Activated effector memory CD4-positive, alpha-beta T cell treated with anti-CD3 and anti-CD28 coated beads, Interleukin-2, amount 50 U/mL, for 16 hours (primary cell): Measurements from ENCODE around the gene LRRC27.

ENCODE experiments used
- DNase-seq: peaks from one replicate; pipeline ENCODE4 v3.0.0-alpha.2; 2020

The LRRC27 gene

GRCh38 chr10:132405463-132405991, 73.5 kb downstream of the LRRC27 start:
- no peak for DNase-seq

GRCh38 chr10:132406181-132406580, 74.2 kb downstream of the LRRC27 start:
- no peak for DNase-seq

- DNase-seq, result no peak
Observed at GRCh38 chr10:132406750-132407149, 74.8 kb downstream of the LRRC27 start.

GRCh38 chr10:132407243-132407746, 75.3 kb downstream of the LRRC27 start:
- no peak for DNase-seq

DNA sequence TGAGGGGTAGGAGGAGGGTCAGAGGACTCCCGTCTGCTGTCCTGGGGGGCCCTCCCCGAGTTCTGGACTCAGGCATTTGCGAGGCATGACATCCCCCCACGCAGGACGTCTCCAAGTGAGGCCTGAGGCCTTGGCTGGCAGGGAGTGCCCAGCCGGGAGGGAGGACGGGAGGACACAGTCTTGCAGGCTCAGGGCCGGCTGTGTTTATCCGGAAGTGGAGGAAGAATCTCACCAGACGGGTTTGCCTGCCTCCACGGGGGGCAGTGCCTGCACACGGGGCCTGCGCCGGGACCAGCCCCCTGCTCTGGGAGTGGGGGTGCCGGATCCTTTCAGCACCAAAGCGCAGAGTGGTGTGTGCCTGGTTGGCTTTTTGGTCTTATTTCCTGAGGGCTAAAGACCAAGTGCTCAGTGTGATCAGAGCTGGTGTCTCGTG, 75.9 kb downstream of the LRRC27 start:
- DNase-seq, result no peak

- no peak for DNase-seq
Observed at GRCh38 chr10:132408367-132408781, 76.4 kb downstream of the LRRC27 start.

DNA sequence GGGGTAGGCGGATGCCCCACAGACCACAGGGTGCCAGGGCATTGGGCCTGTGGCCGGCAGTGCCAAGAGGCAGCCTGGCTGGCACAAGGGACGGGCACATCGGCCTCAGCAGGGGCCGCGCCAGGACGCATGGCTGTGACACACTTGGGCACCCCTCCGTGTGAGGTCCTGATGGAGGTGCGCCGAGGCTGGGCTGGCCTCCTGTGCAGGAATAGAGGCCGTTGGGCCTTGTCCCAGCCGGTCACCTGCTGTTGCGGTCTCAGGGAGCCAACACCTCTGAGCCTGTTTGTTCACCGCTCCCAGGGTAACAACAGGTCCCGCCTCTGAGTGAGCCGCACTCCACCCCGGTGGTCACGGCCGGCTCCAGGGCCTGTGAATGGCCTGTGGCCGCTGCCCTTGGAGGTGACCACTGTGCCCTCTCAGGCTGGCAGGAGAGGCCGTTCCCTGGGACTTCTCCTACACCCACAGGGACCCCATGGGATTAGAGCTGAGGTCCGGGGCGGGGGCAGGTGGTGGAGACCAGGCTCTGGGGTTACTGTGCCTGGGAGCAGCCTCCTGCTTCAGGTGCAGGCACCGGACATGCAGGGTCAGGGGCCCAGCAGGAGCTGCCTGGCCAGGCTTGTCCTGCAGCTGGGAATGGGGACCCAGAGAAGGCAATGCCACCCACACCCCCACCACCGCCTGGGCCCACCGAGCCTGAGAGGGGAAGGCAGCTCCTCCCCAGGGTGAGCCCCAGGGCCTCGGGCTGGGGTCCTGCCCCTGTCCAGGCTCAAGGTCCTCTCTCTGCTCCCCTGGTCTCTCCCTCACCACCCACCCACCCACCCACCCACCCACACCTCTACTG, 77.1 kb downstream of the LRRC27 start:
- no peak for DNase-seq

GRCh38 chr10:132409667-132410028, 77.7 kb downstream of the LRRC27 start:
- DNase-seq, result no peak

DNA sequence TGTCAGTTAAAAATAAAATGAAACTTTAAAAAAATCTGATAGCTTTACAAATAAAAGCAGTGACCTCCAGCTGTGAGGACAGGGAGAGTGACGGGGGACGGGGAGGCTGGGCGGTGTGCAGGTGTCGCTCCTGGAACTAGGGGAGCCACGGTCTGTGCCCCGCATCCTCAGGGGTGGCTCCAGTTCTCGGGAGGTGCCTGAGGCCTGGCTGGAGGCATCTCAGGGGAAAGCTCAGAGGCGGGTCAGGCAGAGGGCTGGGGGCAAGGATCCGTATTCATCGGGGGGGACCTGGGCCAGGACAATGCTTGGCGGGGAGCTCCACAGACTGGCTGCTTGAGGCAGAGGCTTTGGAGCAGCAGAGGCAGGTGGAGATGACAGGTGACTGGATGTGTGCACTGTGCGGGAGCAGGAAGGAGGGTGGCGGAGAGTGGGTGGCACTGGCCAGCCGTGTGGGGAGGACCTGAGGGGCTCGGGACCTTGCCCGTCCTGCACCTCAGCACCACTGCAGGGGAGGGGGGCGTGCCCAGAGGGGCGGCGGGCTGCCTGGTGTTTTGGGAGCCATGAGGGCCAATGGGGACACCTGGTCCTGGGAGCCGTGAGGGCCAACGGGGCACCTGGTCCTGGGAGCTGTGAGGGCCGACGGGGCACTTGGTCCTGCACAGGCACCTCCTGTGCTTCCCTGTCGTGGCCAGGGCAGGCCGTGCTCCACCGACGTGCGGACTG, 78.2 kb downstream of the LRRC27 start:
- no peak for DNase-seq

DNA sequence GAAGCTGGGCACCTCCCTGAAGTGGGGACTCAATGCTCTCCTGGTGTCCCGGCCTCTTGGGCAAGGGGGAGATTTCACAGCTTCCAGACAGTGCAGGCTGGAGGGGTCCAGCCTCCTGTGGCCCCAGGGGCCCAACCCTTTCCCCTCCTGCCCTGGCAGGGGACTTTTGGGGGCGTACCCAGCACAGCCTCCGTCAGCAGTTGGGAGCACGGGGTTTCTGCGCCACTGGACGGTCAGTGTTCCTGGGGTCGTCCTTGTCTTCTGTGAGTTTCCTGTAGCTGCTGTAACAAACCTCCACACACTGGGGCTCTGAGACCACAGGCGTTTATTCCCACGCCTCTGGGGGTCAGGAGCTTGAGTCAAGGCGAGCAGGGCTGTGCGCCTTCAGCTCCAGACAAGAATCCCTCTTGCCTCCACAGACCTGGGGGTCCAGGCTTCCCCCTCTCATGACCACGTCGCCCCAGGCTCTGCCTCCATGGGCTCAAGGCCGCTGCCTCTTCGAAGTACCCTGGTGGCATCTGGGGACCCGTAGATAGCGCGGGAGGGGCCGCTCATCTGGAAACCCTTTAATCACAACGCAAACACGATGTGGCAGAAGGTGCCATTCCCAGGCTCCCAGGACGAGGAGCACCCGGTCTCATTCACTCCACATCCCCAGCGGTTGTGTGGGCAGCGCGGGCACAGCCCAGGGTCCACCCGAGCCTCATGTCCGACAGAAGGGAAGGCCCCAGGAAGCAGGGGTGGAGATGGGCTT, 79.0 kb downstream of the LRRC27 start:
- DNase-seq, result no peak

DNA sequence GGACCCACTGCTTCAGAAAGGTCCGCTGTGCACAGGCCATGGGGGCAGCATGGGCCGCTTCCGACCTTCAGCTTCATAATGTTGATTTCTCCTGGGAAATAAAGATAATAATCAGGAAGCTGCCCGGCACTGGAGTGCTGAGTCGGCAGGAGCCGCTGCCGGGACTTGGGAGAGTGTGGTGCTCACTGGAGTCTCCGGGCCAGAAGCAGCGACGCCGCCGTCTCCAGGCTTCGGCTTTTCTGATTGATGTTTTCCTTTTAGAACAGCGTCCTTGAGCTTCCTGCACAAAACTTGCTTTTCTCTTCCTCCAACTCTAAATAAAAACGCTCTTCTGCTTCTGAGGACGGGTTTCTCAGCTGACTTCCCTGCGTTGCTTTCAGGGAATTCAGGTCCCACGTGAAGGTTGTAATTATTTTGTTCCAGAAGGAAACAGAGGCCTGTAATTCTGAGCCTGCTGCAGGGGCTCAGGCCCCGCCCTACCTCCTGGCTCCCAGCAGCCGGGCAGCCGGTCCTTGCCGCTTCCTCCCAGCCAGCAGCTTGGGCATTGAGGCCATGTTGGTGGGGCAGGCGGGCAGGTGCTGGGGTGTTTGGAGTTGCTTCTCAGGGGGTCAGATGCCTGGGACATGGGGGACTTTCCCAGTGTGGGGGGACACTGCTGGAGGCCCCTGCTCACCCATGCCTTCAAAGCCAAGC, 79.7 kb downstream of the LRRC27 start:
- DNase-seq, result no peak

- DNase-seq, result no peak
Observed at GRCh38 chr10:132412316-132413192, 80.6 kb downstream of the LRRC27 start.

- DNase-seq, result no peak
Observed at GRCh38 chr10:132413226-132414205, 81.5 kb downstream of the LRRC27 start.

DNA sequence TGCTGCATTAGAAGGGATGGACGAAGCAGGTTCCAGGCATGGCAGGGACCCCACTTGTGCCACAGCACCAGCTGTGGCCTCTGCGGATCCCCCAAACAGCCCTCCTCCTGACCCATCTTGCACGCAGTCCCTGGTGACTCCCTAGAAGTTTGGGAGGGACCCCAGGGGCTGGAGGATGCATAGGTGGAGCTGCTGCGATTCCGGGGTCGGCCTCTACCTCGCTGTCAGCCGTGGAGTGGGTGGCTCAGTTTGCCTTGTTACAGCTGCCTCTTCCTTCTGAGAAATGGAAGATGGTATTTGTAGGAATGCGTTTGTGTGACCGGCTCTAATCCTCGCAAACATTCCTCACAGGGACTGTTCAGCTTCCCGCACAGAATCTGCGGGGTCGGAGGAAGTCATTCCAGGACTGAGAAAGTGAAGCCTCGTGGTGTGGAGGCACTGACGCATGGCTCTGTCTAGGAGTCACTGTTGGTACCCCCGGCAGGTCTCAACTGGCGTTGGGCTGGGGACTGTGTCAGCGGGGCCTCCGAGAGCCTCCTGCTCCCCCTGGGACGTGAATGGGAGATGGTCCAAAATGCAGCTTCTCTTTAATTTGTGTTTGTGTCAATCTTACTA, 82.5 kb downstream of the LRRC27 start:
- DNase-seq, result no peak

DNA sequence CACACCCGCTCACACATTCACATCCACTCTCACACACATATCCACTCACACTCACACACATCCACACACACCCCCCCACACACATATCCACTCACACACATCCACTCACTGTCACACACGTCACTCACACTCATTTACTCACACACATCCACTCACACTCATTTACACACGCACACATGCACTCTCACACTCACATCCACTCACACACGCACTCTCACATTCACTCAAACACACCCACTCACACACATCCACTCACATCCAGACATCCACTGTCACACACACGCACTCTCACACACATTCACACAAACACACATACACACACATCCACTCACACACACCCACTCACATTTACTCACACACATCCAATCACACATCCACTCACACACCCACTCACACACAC, 83.3 kb downstream of the LRRC27 start:
- DNase-seq, result no peak

GRCh38 chr10:132415956-132416355, 84.0 kb downstream of the LRRC27 start:
- no peak for DNase-seq

GRCh38 chr10:132416566-132417256, 84.7 kb downstream of the LRRC27 start:
- no peak for DNase-seq

GRCh38 chr10:132417257-132417910, 85.4 kb downstream of the LRRC27 start:
- DNase-seq, result no peak
